SK-N-SH (cell line): Measurements from ENCODE around the gene PPP1R14C.

Experiments used
- PBX3 ChIP-seq: IDR thresholded peaks from 2 replicates; pipeline ENCODE4; 2012
- TEAD4 ChIP-seq: IDR thresholded peaks from 2 replicates; pipeline ENCODE4 v1.4.0; 2012; ENCODE audit warnings: mild to moderate bottlenecking, borderline replicate concordance; ENCODE audit not compliant: insufficient read depth
- USF1 ChIP-seq: IDR thresholded peaks from 2 replicates; pipeline ENCODE4 v1.4.0; 2012; ENCODE audit warnings: low read depth, borderline replicate concordance

GRCh38 chr6:150139533-150139932, 3.3 kb upstream of the PPP1R14C start:
- no peak for TF ChIP-seq PBX3
- TF ChIP-seq USF1, result no peak
- no peak for TF ChIP-seq TEAD4
